Inferior parietal cortex (tissue), 1 donor: ENCODE measurements around the gene TMEM100.
"Not testable (repeated sequence)": the region's sequence is repeated elsewhere in the genome, so short reads cannot be mapped to it uniquely, and the experiment has no call there.

ENCODE experiments used
- DNase-seq: peaks from one replicate; pipeline ENCODE4 v3.0.0-alpha.2; 2016; ENCODE audit errors: extremely low spot score

TMEM100 gene

DNA sequence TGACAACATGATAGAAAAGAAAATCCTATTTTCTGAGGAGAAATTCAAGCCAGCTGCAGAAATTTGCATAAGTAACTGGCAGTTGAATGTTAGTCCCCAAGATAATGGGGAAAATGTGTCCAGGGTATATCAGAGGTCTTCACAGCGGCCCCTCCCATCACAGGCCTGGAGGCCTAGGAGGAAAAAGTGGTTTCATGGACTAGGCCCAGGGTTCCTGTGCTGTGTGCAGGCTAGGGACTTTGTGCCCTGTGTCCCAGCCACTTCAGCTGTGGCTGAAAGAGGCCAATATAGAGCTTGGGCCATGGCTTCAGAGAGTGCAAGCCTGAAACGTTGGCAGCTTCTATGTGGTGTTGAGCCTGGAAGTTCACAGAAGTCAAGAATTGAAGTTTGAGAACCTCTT, 35.6 kb downstream of the TMEM100 start:
- no peak for DNase-seq

DNA sequence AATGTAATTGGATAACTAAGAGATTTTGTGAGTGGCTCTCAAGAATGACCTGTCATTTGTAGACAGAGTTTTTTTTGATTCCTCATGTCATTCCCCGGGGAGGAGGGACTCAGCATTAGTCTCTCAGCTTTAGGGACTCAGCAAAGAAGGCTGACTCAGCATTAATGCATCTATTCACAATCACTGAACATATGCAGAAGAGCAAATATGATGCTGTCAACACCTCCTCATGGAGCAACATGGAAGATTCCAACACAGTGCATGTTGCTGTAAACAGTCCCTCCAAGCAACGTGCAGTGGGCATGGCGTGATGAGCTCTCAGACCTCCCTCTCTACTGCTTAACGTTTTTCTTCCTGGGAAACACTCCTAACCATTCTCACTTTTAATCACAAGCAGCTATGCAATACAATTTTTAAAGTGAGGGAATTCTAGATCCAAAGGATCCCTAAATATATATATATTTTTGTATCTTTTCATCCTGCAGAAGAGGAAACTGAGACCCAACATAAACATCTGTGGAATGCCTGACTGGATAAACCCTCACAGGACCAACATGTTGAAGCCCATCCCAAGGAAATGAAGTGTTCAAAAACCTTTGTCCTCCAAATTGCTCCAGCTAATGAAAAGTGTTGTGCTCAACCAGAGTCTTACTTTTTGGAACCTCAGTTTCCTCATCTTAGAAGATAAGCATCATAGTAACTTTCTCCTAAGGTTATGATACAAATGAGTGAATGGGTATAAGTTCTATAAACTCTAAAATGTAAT, 38.9 kb downstream of the TMEM100 start:
- DNase-seq = no peak

DNA sequence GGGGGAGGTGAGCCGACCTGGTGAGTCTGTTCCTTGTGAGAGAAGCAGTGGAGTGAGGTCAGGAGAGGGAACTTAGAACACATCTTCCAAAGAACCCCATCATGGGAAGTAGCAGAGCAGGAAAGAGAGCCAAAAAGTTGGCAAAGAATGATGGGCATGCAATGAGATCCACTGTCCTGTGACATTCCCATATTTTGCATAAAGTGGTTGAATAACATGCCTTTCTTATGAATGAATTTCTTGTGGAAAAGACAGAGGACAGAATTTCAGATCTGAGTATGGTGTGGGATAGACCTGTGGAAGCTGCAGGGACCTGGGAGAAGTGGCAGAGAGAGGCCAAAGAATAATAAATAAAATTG, 41.3 kb downstream of the TMEM100 start:
- DNase-seq = no peak

DNA sequence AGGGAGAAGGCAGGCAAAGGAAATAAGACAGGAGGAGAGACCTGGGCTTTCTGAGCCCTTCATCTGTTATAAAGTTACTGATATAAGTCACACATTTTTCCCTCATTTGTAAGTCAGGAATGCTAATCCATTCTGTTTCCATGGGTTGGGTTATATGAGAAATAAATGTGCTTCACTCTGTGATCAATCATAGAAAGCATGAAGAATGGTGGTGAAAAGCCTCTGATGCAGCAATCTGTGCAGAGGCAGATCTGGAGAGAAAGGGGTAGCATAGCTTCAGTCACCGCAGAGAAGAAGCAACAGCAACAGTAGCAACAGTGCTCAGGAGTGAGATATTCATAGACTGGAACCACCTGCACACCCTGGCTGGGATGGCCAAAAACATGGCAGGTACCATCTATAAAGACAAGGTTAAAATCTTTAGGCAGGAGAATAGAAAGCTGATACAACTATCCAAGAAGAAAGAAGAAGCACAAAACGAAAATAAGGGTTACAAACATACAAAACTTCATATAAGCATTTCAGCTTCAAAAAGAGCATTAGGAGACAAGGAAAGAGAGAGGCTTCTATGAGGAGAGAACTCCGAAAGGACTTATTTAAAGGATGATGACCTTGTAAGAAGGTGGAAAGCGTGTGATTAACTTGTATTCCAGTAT, 41.9 kb downstream of the TMEM100 start:
- DNase-seq = no peak

DNA sequence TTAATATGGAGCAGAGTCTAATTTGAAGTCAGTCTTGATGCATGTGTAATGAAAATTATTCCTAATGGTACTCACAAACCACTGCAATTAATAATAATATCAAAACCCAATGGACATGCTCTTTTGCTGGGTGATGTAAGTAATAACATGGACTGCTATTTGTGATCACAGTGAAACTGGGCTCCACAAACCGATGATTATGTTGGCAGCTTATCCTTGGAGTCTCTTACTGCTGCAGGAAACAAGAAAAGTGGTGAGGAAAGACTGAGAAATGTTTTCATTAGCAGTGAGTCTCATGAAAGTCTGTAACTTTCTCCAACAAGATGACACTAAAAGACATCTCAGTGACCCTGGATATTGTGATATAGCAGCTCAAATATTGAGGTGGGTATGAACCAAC, 45.2 kb downstream of the TMEM100 start:
- no peak for DNase-seq

DNA sequence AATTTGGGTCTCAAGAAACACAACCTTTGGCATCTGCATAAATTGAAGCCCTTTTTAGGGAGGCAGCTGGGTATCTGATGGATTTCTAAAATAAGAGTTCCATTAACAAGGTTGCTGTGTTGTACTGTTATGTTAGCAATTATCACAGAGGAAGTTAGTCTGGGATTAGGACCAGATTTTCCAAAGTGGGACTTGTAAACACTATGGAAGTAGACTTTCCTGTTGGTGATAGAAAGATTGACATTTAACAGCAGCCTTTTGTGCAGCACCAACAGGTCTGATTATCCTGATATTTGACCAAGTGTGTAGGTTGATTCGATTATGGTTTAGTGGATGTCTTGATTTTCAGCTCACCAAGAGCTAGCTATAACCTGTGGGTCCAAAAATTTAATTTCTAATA, 46.4 kb downstream of the TMEM100 start:
- no peak for DNase-seq

DNA sequence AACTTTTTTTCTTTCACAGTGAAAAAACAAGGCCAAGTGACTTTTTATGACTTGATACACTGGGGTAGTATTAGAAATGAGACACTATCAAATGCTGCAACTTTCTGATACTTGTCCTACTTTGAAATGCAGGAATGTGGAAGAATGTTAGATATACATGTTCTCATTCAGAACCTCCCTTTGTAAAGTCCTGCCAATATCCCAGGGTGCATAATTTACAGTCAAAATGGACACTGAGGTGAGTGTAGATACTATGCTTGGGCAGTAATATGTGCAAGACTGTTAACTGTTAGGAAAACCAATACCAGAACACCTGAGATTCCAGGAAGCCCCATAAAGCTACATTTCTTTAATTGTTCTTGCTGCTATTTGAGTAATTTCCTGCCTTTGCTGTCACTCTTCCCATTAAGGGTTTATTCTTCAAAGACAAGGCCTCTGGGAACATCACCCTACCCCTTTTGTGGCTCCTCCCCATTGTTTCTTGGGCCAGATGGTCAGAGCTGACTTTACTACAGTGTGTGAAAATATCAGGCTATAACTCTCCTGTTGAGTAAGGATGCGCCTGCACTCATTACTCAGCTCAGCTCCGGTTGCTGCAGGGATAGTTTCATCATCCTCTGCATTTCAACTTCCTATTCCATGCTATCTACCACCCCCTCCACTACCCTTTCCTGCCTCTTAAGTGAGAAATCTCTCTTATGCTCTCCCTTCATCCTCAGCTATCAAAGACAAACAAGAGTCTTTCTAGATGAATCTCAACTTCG, 48.7 kb downstream of the TMEM100 start:
- DNase-seq = no peak

DNA sequence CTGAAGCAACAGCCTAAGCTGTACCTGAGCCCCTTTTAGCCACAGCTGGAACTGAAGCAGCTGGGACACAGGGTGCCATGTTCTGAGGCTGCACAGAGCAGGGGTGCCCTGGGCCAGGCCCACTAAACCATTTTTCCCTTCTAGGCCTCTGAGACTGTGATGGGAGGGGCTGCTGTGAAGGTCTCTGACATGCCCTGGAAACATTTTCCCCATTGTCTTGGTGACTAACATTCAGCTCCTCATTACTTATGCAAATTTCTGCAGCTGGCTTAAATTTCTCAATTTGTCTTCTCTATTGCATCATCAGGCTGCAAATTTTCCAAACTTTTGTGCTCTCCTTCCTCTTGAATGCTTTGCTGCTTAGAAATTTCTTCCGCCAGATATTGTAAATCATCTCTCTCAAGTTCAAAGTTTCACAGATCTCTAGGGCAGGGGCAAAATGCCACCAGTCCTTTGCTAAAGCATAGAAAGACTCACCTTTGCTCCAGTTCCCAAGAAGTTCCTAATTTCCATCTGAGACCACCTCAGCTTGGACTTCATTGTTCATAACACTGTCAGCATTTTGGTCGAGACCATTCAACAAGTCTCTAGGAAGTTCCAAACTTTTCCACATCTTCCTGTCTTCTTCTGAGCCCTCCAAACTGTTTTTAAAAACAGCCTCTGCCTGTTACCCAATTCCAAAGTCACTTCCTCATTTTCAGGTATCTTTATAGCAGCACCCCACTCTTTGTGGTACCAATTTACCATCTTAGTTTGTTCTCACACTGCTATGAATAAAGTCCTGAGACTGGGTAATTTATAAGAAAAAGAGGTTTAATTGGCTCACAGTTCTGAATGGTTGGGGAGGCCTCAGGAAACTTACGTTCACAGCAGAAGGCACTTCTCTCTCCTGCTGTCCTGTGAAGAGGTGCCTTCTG, 49.8 kb downstream of the TMEM100 start:
- DNase-seq = no peak

DNA sequence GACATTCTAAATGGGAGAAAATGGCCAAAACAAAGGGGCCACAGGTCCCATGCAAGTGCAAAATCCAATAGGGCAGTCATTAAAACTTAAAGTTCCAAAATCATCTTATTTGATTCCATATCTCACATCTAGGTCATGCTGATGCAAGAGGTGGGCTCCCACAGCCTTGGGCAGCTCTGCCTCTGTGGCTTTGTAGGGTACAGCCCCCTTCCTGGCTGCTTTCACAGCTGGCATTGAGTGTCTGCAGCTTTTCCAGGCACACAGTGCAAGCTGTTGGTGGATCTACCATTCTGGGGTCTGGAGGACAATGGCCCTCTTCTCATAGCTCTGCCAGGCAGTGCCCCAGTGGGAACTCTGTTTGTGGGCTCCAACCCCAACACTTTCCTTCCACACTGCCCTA, 50.7 kb downstream of the TMEM100 start:
- DNase-seq = not testable (repeated sequence)
